WTC11 (cell line): ENCODE data around the gene LRMDA. TPM values are rescaled to one million over a fixed set of nuclear protein-coding genes. Genes with fewer than 3 reads are reported as not detected.

ENCODE experiments used
- CREB1 ChIP-seq: sonication (generic); formaldehyde crosslinking; IDR thresholded peaks from 2 replicates; pipeline ENCODE4 v1.8.0; 2023; ENCODE audit warnings: mild to moderate bottlenecking, missing genetic modification reagents
- CREM ChIP-seq: sonication (generic); formaldehyde crosslinking; IDR thresholded peaks from 2 replicates; pipeline ENCODE4 v1.8.1; 2022; ENCODE audit warnings: mild to moderate bottlenecking, missing genetic modification reagents, moderate library complexity
- EMX1 ChIP-seq: fragments of 250-450 bp; sonication (Bioruptor Pico); IDR thresholded peaks from 2 replicates; pipeline ENCODE4 v1.8.0; 2021; ENCODE audit warnings: mild to moderate bottlenecking
- ETV6 ChIP-seq: sonication (generic); formaldehyde crosslinking; IDR thresholded peaks from 2 replicates; pipeline ENCODE4 v1.8.1; 2022; ENCODE audit warnings: mild to moderate bottlenecking, missing genetic modification reagents
- FOXJ3 ChIP-seq: sonication (generic); formaldehyde crosslinking; IDR thresholded peaks from 2 replicates; pipeline ENCODE4 v1.9.0; 2021; ENCODE audit warnings: missing genetic modification reagents, mild to moderate bottlenecking, borderline replicate concordance
- GRHL2 ChIP-seq: fragments of 250-450 bp; sonication (Bioruptor Pico); IDR thresholded peaks from 2 replicates; pipeline ENCODE4 v1.8.0; 2022; ENCODE audit warnings: mild to moderate bottlenecking, moderate library complexity; ENCODE audit not compliant: insufficient replicate concordance, severe bottlenecking
- GTF2I ChIP-seq: fragments of 250-450 bp; sonication (Bioruptor Pico); conservative IDR thresholded peaks from 2 replicates; pipeline ENCODE4 v1.4.0; 2021; ENCODE audit warnings: mild to moderate bottlenecking
- IRF2 ChIP-seq: sonication (generic); formaldehyde crosslinking; IDR thresholded peaks from 2 replicates; pipeline ENCODE4 v1.8.0; 2022; ENCODE audit warnings: low read depth, missing genetic modification reagents, borderline replicate concordance
- JUN ChIP-seq: sonication (generic); formaldehyde crosslinking; IDR thresholded peaks from 2 replicates; pipeline ENCODE4 v1.8.0; 2023; ENCODE audit warnings: mild to moderate bottlenecking, missing genetic modification reagents
- NFYB ChIP-seq: sonication (generic); formaldehyde crosslinking; conservative IDR thresholded peaks from 2 replicates; pipeline ENCODE4 v1.8.0; 2022; ENCODE audit warnings: low read depth, missing genetic modification reagents
- NR1H2 ChIP-seq: sonication (generic); formaldehyde crosslinking; IDR thresholded peaks from 2 replicates; pipeline ENCODE4 v1.9.0; 2021; ENCODE audit warnings: mild to moderate bottlenecking, moderate library complexity, missing genetic modification reagents
- PRRX2 ChIP-seq: fragments of 250-450 bp; sonication (Bioruptor Pico); IDR thresholded peaks from 2 replicates; pipeline ENCODE4 v1.8.0; 2021; ENCODE audit warnings: mild to moderate bottlenecking
- RORB ChIP-seq: fragments of 250-450 bp; sonication (Bioruptor Pico); IDR thresholded peaks from 2 replicates; pipeline ENCODE4 v1.9.0; 2021; ENCODE audit warnings: mild to moderate bottlenecking
- SMAD4 ChIP-seq: sonication (generic); formaldehyde crosslinking; IDR thresholded peaks from 2 replicates; pipeline ENCODE4 v1.8.0; 2022; ENCODE audit warnings: mild to moderate bottlenecking, missing genetic modification reagents
- TEAD1 ChIP-seq: sonication (generic); formaldehyde crosslinking; IDR thresholded peaks from 2 replicates; pipeline ENCODE4 v1.8.0; 2022; ENCODE audit warnings: mild to moderate bottlenecking, missing genetic modification reagents
- TP53 ChIP-seq: sonication (generic); formaldehyde crosslinking; IDR thresholded peaks from 2 replicates; pipeline ENCODE4 v1.8.1; 2023; ENCODE audit warnings: mild to moderate bottlenecking, missing genetic modification reagents
- ZBTB21 ChIP-seq: sonication (generic); formaldehyde crosslinking; IDR thresholded peaks from 2 replicates; pipeline ENCODE4 v1.8.1; 2023; ENCODE audit warnings: mild to moderate bottlenecking, missing genetic modification reagents, borderline replicate concordance
- ZNF138 ChIP-seq: sonication (generic); formaldehyde crosslinking; conservative IDR thresholded peaks from 2 replicates; pipeline ENCODE4 v1.8.1; 2022; ENCODE audit warnings: mild to moderate bottlenecking, moderate library complexity, missing genetic modification reagents
- ZNF219 ChIP-seq: sonication (generic); formaldehyde crosslinking; IDR thresholded peaks from 2 replicates; pipeline ENCODE4 v1.8.0; 2023; ENCODE audit warnings: missing genetic modification reagents, mild to moderate bottlenecking, borderline replicate concordance
- ZNF232 ChIP-seq: sonication (generic); formaldehyde crosslinking; IDR thresholded peaks from 2 replicates; pipeline ENCODE4 v1.8.0; 2022; ENCODE audit warnings: mild to moderate bottlenecking, missing genetic modification reagents
- ZNF263 ChIP-seq: sonication (generic); formaldehyde crosslinking; IDR thresholded peaks from 2 replicates; pipeline ENCODE4 v1.8.1; 2022; ENCODE audit warnings: low read depth, mild to moderate bottlenecking, moderate library complexity, missing genetic modification reagents
- ZNF317 ChIP-seq: sonication (generic); formaldehyde crosslinking; IDR thresholded peaks from 2 replicates; pipeline ENCODE4 v1.8.1; 2023; ENCODE audit warnings: low read depth, mild to moderate bottlenecking, moderate library complexity, missing genetic modification reagents, borderline replicate concordance
- ZNF396 ChIP-seq: fragments of 250-450 bp; sonication (Bioruptor Pico); IDR thresholded peaks from 2 replicates; pipeline ENCODE4 v1.8.0; 2021; ENCODE audit warnings: mild to moderate bottlenecking, moderate library complexity, borderline replicate concordance
- ZNF416 ChIP-seq: fragments of 250-450 bp; sonication (Bioruptor Pico); IDR thresholded peaks from 2 replicates; pipeline ENCODE4 v1.9.0; 2021; ENCODE audit warnings: mild to moderate bottlenecking, inconsistent platforms
- ZNF423 ChIP-seq: fragments of 250-450 bp; sonication (Bioruptor Pico); IDR thresholded peaks from 2 replicates; pipeline ENCODE4 v2.1.2; 2022; ENCODE audit warnings: mild to moderate bottlenecking, moderate library complexity
- ZNF671 ChIP-seq: fragments of 250-450 bp; sonication (Bioruptor Pico); IDR thresholded peaks from 2 replicates; pipeline ENCODE4 v1.8.0; 2021; ENCODE audit warnings: mild to moderate bottlenecking
- total RNA-seq: library from RNA; stranded (reverse); gene quantifications from 3 replicates; pipeline ENCODE4 v1.2.3, GENCODE V29; 2021
- TF ChIP-seq, protein P1 (sequence below): sonication (generic); formaldehyde crosslinking; IDR thresholded peaks from 2 replicates; pipeline ENCODE4 v1.8.1; 2023; ENCODE audit warnings: mild to moderate bottlenecking, missing genetic modification reagents, moderate library complexity
- TF ChIP-seq, protein P2 (sequence below): sonication (generic); formaldehyde crosslinking; IDR thresholded peaks from 2 replicates; pipeline ENCODE4 v1.8.0; 2022; ENCODE audit warnings: mild to moderate bottlenecking, missing genetic modification reagents
- TF ChIP-seq, protein P3 (sequence below): fragments of 250-450 bp; sonication (Bioruptor Pico); IDR thresholded peaks from 2 replicates; pipeline ENCODE4 v2.1.2; 2022; ENCODE audit warnings: mild to moderate bottlenecking, moderate library complexity
- TF ChIP-seq, protein P4 (sequence below): sonication (generic); formaldehyde crosslinking; conservative IDR thresholded peaks from 2 replicates; pipeline ENCODE4 v1.8.1; 2022; ENCODE audit warnings: mild to moderate bottlenecking, missing genetic modification reagents
- TF ChIP-seq, protein P5 (sequence below): sonication (generic); formaldehyde crosslinking; IDR thresholded peaks from 2 replicates; pipeline ENCODE4 v1.8.0; 2022; ENCODE audit warnings: mild to moderate bottlenecking, missing genetic modification reagents
- TF ChIP-seq, protein P6 (sequence below): sonication (generic); formaldehyde crosslinking; IDR thresholded peaks from 2 replicates; pipeline ENCODE4 v1.8.0; 2023; ENCODE audit warnings: missing genetic modification reagents
- TF ChIP-seq, protein P7 (sequence below): fragments of 250-450 bp; sonication (Bioruptor Pico); conservative IDR thresholded peaks from 2 replicates; pipeline ENCODE4 v1.9.0; 2021; ENCODE audit warnings: mild to moderate bottlenecking
- TF ChIP-seq, protein P8 (sequence below): fragments of 250-450 bp; sonication (Bioruptor Pico); IDR thresholded peaks from 2 replicates; pipeline ENCODE4 v1.9.0; 2021; ENCODE audit warnings: moderate library complexity, mild to moderate bottlenecking, inconsistent platforms, borderline replicate concordance

LRMDA gene
- total RNA-seq, 1 experiment from 2014 or later = 0.92 TPM

DNA sequence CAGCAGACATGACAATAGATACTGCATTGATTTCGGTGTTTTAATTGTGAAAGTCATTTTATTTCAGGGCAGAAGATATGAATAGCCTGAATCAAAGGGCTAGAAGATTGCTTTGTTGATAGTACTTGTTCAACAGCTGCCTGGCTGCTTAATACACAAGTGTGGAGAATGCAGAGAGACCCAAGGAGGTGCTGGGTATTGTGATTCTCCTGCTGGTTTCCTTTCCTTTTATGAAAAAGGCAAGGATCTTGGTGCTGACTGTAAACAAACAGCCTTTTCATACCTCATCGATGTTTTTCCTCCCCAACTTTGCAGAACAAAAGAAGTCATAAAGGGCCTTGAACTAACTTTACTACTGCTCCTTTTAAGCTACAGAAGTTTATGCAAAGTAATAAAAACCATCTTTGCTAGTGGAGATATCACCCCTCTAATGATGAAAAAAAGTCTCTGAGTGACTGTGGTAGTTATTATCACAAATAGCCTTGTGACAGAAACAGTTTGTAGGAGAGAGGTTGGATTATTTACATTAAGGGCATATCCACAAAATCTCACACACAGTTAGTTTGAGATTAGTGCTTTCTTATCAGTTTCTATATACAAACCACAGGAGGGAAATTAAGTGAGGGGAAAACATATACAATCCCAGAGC is 800.0 kb downstream of the LRMDA start (continued):
- TF ChIP-seq ZNF423 (peak; percentile 33; the same call in 1 of the 2 replicates), SMAD4 (no peak), EMX1 (CRISPR knock-in tag) (no peak), ZNF671 (CRISPR knock-in tag) (no peak), ZNF263 (CRISPR knock-in tag) (no peak), NR1H2 (no peak), RORB (CRISPR knock-in tag) (no peak), JUN (CRISPR knock-in tag) (no peak), TEAD1 (CRISPR knock-in tag) (peak; percentile 80), ZBTB21 (no peak), ZNF317 (no peak), ZNF219 (no peak), ZNF396 (CRISPR knock-in tag) (no peak), FOXJ3 (0 out of 2 replicates have a peak, but pooled peaks have one; percentile 55), NFYB (CRISPR knock-in tag) (no peak), PRRX2 (CRISPR knock-in tag) (no peak), GTF2I (no peak), CREM (peak; percentile 57; the same call in 1 of the 2 replicates), CREB1 (no peak), ETV6 (CRISPR knock-in tag) (0 out of 2 replicates have a peak, but pooled peaks have one; percentile 41), GRHL2 (CRISPR knock-in tag) (no peak), ZNF138 (CRISPR knock-in tag) (no peak), ZNF416 (CRISPR knock-in tag) (no peak), ZNF232 (CRISPR knock-in tag) (0 out of 2 replicates have a peak, but pooled peaks have one; percentile 24), TP53 (no peak), IRF2 (no peak)
- TF ChIP-seq, protein P1, sequence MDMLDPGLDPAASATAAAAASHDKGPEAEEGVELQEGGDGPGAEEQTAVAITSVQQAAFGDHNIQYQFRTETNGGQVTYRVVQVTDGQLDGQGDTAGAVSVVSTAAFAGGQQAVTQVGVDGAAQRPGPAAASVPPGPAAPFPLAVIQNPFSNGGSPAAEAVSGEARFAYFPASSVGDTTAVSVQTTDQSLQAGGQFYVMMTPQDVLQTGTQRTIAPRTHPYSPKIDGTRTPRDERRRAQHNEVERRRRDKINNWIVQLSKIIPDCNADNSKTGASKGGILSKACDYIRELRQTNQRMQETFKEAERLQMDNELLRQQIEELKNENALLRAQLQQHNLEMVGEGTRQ (CRISPR knock-in tag) = no peak
- TF ChIP-seq, protein P2, sequence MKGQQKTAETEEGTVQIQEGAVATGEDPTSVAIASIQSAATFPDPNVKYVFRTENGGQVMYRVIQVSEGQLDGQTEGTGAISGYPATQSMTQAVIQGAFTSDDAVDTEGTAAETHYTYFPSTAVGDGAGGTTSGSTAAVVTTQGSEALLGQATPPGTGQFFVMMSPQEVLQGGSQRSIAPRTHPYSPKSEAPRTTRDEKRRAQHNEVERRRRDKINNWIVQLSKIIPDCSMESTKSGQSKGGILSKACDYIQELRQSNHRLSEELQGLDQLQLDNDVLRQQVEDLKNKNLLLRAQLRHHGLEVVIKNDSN (CRISPR knock-in tag) = no peak
- TF ChIP-seq, protein P3, sequence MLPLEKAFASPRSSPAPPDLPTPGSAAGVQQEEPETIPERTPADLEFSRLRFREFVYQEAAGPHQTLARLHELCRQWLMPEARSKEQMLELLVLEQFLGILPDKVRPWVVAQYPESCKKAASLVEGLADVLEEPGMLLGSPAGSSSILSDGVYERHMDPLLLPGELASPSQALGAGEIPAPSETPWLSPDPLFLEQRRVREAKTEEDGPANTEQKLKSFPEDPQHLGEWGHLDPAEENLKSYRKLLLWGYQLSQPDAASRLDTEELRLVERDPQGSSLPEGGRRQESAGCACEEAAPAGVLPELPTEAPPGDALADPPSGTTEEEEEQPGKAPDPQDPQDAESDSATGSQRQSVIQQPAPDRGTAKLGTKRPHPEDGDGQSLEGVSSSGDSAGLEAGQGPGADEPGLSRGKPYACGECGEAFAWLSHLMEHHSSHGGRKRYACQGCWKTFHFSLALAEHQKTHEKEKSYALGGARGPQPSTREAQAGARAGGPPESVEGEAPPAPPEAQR (CRISPR knock-in tag) = no peak
- TF ChIP-seq, protein P4, sequence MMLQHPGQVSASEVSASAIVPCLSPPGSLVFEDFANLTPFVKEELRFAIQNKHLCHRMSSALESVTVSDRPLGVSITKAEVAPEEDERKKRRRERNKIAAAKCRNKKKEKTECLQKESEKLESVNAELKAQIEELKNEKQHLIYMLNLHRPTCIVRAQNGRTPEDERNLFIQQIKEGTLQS = no peak
- TF ChIP-seq, protein P5, sequence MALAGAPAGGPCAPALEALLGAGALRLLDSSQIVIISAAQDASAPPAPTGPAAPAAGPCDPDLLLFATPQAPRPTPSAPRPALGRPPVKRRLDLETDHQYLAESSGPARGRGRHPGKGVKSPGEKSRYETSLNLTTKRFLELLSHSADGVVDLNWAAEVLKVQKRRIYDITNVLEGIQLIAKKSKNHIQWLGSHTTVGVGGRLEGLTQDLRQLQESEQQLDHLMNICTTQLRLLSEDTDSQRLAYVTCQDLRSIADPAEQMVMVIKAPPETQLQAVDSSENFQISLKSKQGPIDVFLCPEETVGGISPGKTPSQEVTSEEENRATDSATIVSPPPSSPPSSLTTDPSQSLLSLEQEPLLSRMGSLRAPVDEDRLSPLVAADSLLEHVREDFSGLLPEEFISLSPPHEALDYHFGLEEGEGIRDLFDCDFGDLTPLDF = no peak
- TF ChIP-seq, protein P6, sequence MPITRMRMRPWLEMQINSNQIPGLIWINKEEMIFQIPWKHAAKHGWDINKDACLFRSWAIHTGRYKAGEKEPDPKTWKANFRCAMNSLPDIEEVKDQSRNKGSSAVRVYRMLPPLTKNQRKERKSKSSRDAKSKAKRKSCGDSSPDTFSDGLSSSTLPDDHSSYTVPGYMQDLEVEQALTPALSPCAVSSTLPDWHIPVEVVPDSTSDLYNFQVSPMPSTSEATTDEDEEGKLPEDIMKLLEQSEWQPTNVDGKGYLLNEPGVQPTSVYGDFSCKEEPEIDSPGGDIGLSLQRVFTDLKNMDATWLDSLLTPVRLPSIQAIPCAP (CRISPR knock-in tag) = no peak
- TF ChIP-seq, protein P7, sequence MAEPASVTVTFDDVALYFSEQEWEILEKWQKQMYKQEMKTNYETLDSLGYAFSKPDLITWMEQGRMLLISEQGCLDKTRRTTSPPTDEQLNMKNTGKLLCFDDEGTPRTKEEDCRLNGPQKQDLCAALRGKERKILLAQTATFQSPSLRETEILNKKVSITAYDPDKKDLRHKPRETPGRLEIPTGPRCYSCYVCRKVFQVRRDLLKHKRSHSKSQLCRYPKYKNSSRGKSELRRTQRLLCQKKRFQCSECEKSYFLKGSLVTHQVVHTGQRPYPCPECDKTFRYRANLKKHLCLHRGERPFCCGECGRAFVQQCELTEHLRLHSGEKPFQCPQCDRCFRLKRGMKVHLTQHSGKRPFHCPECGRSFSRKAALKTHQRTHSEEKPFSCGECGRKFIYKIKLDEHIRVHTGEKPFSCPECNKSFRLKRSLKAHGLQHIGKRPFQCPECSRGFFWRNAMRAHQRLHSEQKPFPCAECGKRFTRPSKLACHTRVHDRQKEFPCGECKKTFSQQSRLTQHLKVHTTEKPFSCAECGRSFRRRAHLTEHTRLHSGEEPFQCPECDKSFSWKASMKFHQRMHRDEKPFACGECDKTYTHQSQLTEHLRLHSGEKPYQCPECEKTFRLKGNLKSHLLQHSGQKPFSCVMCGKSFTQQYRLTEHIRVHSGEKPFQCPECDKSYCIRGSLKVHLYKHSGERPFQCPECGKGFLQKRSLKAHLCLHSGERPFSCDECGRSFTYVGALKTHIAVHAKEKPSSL (CRISPR knock-in tag) = no peak
- TF ChIP-seq, protein P8, sequence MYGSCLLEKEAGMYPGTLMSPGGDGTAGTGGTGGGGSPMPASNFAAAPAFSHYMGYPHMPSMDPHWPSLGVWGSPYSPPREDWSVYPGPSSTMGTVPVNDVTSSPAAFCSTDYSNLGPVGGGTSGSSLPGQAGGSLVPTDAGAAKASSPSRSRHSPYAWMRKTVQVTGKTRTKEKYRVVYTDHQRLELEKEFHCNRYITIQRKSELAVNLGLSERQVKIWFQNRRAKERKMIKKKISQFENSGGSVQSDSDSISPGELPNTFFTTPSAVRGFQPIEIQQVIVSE (CRISPR knock-in tag) = no peak
